KMS-11 (cell line): Measurements from ENCODE around the gene GRXCR2.

Experiments
- H2AFZ ChIP-seq: fragments of 200-600 bp; sonication (generic); 2 replicates; pipeline ENCODE4 v1.6.1; 2016; ENCODE audit warnings: antibody characterized with exemption, mixed run types, low read depth
- H3K27ac ChIP-seq: fragments of 200-600 bp; sonication (generic); 2 replicates; pipeline ENCODE4 v1.6.1; 2016; ENCODE audit warnings: mild to moderate bottlenecking, mixed run types
- H3K27me3 ChIP-seq: fragments of 200-600 bp; sonication (generic); 2 replicates; pipeline ENCODE4 v1.6.1; 2017; ENCODE audit warnings: mild to moderate bottlenecking, low read depth, mixed run types, moderate library complexity; ENCODE audit not compliant: insufficient read depth
- H3K36me3 ChIP-seq: fragments of 200-600 bp; sonication (generic); 2 replicates; pipeline ENCODE4 v1.6.1; 2017; ENCODE audit warnings: mild to moderate bottlenecking, mixed run types; ENCODE audit not compliant: insufficient read depth
- H3K4me1 ChIP-seq: fragments of 200-600 bp; sonication (generic); 2 replicates; pipeline ENCODE4 v1.6.1; 2016; ENCODE audit warnings: mild to moderate bottlenecking, low read depth, mixed run types; ENCODE audit not compliant: poor library complexity, severe bottlenecking
- H3K4me2 ChIP-seq: fragments of 200-600 bp; sonication (generic); 2 replicates; pipeline ENCODE4 v1.7.0; 2016; ENCODE audit warnings: mild to moderate bottlenecking, mixed run types
- H3K4me3 ChIP-seq: fragments of 200-600 bp; sonication (generic); IDR thresholded peaks from 2 replicates; pipeline ENCODE4 v1.6.1; 2017; ENCODE audit warnings: low read depth, low read length, mixed read lengths; ENCODE audit not compliant: insufficient read depth
- H3K79me2 ChIP-seq: fragments of 200-600 bp; sonication (generic); 2 replicates; pipeline ENCODE4 v1.6.1; 2016; ENCODE audit warnings: low read depth, mixed run types; ENCODE audit not compliant: insufficient read depth
- H3K9ac ChIP-seq: fragments of 200-600 bp; sonication (generic); 2 replicates; pipeline ENCODE4 v1.6.1; 2016; ENCODE audit warnings: mild to moderate bottlenecking, mixed run types
- H4K20me1 ChIP-seq: fragments of 200-600 bp; sonication (generic); 2 replicates; pipeline ENCODE4 v1.6.1; 2016; ENCODE audit warnings: mild to moderate bottlenecking, mixed run types; ENCODE audit not compliant: insufficient read depth
- TF ChIP-seq, protein P1 (sequence below): fragments of 200-600 bp; sonication (generic); conservative IDR thresholded peaks from 2 replicates; pipeline ENCODE4 v1.6.1; 2017; ENCODE audit warnings: low read depth, mild to moderate bottlenecking, antibody characterized with exemption, low read length, moderate library complexity, mixed read lengths

Gene GRXCR2

DNA sequence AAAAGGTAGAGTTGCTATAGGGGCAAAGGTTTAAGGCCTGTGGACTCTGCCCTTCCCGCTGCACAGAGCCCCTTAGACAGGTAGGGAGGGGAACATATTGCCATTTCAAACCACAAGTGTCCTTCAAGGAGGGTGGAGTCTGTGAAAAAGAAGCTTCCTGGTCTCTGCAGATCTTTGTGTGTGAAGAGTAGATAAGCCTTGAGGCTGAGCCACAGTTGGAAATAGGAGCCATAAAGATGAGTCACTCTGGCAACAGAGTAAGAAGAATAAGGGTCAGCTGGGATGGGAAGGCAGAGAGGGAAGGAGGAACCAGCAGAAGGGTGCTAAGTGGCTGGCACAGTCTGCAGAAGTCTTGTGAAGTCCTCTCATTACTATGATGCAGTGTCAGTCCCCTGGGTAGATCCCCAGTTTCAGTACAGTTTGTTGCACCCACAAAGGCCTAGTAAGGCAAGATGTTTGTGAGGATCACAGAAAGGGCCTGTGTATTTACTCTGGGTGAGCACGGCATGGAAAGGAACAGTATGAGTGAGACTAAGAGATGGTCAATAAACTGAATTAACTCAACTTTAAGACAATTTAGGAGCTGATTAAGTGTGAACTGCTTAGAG is 18.1 kb downstream of the GRXCR2 start:
- H3K4me2 ChIP-seq, result no peak overlapping the region

GRCh38 chr5:145853781-145854376 is 18.9 kb downstream of the GRXCR2 start:
- H3K79me2 ChIP-seq, result no peaks in the 10 kb centered on the region
- H3K27ac ChIP-seq, result no peak overlapping the region
- no peaks in the 10 kb centered on the region for H3K4me1 ChIP-seq
- no peak overlapping the region for H3K4me2 ChIP-seq
- no peak overlapping the region for H2AFZ ChIP-seq
- H4K20me1 ChIP-seq, result no peaks in the 10 kb centered on the region
- TF ChIP-seq, protein P1, sequence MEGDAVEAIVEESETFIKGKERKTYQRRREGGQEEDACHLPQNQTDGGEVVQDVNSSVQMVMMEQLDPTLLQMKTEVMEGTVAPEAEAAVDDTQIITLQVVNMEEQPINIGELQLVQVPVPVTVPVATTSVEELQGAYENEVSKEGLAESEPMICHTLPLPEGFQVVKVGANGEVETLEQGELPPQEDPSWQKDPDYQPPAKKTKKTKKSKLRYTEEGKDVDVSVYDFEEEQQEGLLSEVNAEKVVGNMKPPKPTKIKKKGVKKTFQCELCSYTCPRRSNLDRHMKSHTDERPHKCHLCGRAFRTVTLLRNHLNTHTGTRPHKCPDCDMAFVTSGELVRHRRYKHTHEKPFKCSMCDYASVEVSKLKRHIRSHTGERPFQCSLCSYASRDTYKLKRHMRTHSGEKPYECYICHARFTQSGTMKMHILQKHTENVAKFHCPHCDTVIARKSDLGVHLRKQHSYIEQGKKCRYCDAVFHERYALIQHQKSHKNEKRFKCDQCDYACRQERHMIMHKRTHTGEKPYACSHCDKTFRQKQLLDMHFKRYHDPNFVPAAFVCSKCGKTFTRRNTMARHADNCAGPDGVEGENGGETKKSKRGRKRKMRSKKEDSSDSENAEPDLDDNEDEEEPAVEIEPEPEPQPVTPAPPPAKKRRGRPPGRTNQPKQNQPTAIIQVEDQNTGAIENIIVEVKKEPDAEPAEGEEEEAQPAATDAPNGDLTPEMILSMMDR, result no peak
- H3K27me3 ChIP-seq, result no peaks in the 10 kb centered on the region
- no peak overlapping the region for H3K9ac ChIP-seq
- no peaks in the 10 kb centered on the region for H3K36me3 ChIP-seq
- no peak overlapping the region for H3K4me3 ChIP-seq

More for the DNA sequence above, 18.1 kb downstream of the GRXCR2 start:
- H3K27ac ChIP-seq, result no peak overlapping the region
- no peaks in the 10 kb centered on the region for H4K20me1 ChIP-seq
- H3K4me1 ChIP-seq, result no peaks in the 10 kb centered on the region
- H3K36me3 ChIP-seq, result no peaks in the 10 kb centered on the region
- TF ChIP-seq, protein P1, result no peak
- H3K27me3 ChIP-seq, result no peaks in the 10 kb centered on the region
- H2AFZ ChIP-seq, result no peak overlapping the region
- H3K4me3 ChIP-seq, result no peak overlapping the region
- H3K9ac ChIP-seq, result no peak overlapping the region
- no peaks in the 10 kb centered on the region for H3K79me2 ChIP-seq

DNA sequence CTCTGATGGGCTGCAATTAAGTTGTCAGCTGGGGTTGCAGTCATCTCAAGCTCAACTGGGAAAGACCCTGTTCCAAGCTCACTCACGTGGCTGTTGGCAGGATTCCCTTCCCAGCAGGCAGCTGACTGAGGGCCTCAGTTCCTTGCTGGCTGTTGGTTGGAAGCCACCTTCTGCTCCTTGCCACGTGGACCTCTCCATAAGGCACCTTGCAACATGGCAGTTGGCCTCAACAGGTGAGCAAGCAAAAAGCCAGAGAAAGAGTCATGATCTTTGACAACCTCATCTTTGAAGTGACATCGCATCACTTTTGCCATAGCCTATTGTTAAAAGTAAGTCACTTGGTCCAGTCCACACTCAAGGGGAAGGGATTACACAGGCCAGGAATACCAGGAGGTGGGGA is 19.8 kb downstream of the GRXCR2 start:
- TF ChIP-seq, protein P1, result no peak
- Histone ChIP-seq H3K4me1 (no peaks in the 10 kb centered on the region), H3K4me2 (no peak overlapping the region), H3K79me2 (no peaks in the 10 kb centered on the region), H3K36me3 (no peaks in the 10 kb centered on the region), H3K9ac (no peak overlapping the region), H2AFZ (no peak overlapping the region), H3K4me3 (no peak overlapping the region), H3K27ac (no peak overlapping the region), H4K20me1 (no peaks in the 10 kb centered on the region), H3K27me3 (no peaks in the 10 kb centered on the region)

GRCh38 chr5:145848854-145849253 is 24.0 kb downstream of the GRXCR2 start:
- H3K27ac ChIP-seq, result no peak overlapping the region
- no peak overlapping the region for H2AFZ ChIP-seq
- H3K4me1 ChIP-seq, result no peaks in the 10 kb centered on the region
- H3K79me2 ChIP-seq, result no peaks in the 10 kb centered on the region
- H3K36me3 ChIP-seq, result no peaks in the 10 kb centered on the region
- H3K9ac ChIP-seq, result no peak overlapping the region
- no peak overlapping the region for H3K4me3 ChIP-seq
- H4K20me1 ChIP-seq, result no peaks in the 10 kb centered on the region
- TF ChIP-seq, protein P1, result no peak
- H3K27me3 ChIP-seq, result no peaks in the 10 kb centered on the region
- H3K4me2 ChIP-seq, result no peak overlapping the region
